A549 (cell line): ENCODE data around the gene RFC4.
"Not testable (repeated sequence)": the region's sequence is repeated elsewhere in the genome, so short reads cannot be mapped to it uniquely, and the experiment has no call there.

ENCODE experiments used
- ESRRA ChIP-seq: fragments of 150-350 bp; IDR thresholded peaks from 2 replicates; pipeline ENCODE4 v1.6.1; 2014; ENCODE audit warnings: mild to moderate bottlenecking, low read length, borderline replicate concordance
- HDAC2 ChIP-seq: fragments of 200-600 bp; sonication (generic); IDR thresholded peaks from 2 replicates; pipeline ENCODE4 v1.6.1; 2016
- POLR2A ChIP-seq: IDR thresholded peaks from 2 replicates; pipeline ENCODE4 v1.6.1; 2012; ENCODE audit warnings: mild to moderate bottlenecking, low read length
- RCOR1 ChIP-seq: fragments of 150-350 bp; IDR thresholded peaks from 2 replicates; pipeline ENCODE4 v1.6.1; 2014; ENCODE audit warnings: antibody characterized with exemption, low read length, low read depth
- RFX5 ChIP-seq: fragments of 450-650 bp; IDR thresholded peaks from 2 replicates; pipeline ENCODE4 v1.7.1; 2014; ENCODE audit warnings: antibody characterized with exemption, mild to moderate bottlenecking, moderate library complexity
- TF ChIP-seq, protein P1 (sequence below): fragments of 150-350 bp; IDR thresholded peaks from 2 replicates; pipeline ENCODE4 v1.6.1; 2014; ENCODE audit warnings: low read depth, mild to moderate bottlenecking, low read length
- TF ChIP-seq, protein P2 (sequence below): IDR thresholded peaks from 2 replicates; pipeline ENCODE4 v1.6.1; 2012; ENCODE audit warnings: low read depth, borderline replicate concordance

DNA sequence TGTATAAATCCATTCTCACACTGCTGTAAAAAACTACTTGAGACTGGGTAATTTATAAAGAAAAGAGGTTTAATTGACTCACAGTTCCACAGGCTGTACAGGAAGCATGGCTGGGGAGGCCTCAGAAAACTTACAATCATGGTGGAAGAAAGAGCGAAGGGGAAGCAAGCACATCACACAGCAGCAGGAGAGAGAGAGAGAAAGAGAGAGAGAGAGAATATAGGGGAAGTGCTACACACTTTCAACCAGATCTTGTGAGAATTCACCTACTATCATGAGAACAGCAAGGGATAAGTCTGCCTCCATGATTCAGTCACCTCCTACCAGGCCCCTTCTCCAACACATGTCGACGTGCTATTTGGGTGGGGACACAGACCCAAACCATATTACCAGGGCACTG, 45.6 kb upstream of the RFC4 start:
- not testable (repeated sequence) for TF ChIP-seq RCOR1, RFX5, POLR2A, HDAC2, ESRRA
- TF ChIP-seq, protein P1, sequence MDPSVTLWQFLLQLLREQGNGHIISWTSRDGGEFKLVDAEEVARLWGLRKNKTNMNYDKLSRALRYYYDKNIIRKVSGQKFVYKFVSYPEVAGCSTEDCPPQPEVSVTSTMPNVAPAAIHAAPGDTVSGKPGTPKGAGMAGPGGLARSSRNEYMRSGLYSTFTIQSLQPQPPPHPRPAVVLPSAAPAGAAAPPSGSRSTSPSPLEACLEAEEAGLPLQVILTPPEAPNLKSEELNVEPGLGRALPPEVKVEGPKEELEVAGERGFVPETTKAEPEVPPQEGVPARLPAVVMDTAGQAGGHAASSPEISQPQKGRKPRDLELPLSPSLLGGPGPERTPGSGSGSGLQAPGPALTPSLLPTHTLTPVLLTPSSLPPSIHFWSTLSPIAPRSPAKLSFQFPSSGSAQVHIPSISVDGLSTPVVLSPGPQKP, result not testable (repeated sequence)
- TF ChIP-seq, protein P2, sequence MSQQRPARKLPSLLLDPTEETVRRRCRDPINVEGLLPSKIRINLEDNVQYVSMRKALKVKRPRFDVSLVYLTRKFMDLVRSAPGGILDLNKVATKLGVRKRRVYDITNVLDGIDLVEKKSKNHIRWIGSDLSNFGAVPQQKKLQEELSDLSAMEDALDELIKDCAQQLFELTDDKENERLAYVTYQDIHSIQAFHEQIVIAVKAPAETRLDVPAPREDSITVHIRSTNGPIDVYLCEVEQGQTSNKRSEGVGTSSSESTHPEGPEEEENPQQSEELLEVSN, result not testable (repeated sequence)
